Tibial nerve (tissue), 4 donors: ENCODE data around the gene STH.

Experiments used
- CTCF ChIP-seq, 5 experiments: fragments of 200-600 bp in 3 of 5; fragments of 450-650 bp in 2 of 5; sonication (generic) in 3 of 5; IDR thresholded peaks; one replicate each; pipeline ENCODE4 v1.5.1; 2016 to 2019; ENCODE audit warnings: antibody characterized with exemption in 5 of 5, mild to moderate bottlenecking in 3 of 5, moderate library complexity in 2 of 5
- EP300 ChIP-seq, 2 donors: sonication (generic); formaldehyde crosslinking; IDR thresholded peaks; one replicate each; pipeline ENCODE4 v1.6.1; 2017; ENCODE audit warnings: antibody characterized with exemption in 2 of 2, mild to moderate bottlenecking in 1 of 2
- POLR2A ChIP-seq, 2 donors: fragments of 450-650 bp; IDR thresholded peaks; one replicate each; pipeline ENCODE4 v1.6.1; 2017; ENCODE audit warnings: antibody characterized with exemption in 2 of 2, mild to moderate bottlenecking in 2 of 2, moderate library complexity in 2 of 2

GRCh38 chr17:46039592-46040186 lies 40.6 kb downstream of the STH start:
- no peak for TF ChIP-seq POLR2A (IDR thresholded peaks at IDR 0.05)
- no peak for TF ChIP-seq CTCF (IDR thresholded peaks at IDR 0.05)
- TF ChIP-seq EP300 (IDR thresholded peaks at IDR 0.05): no peak
